ENCODE measurements around the gene NSRP1.

The NSRP1 gene

GRCh38 chr17:30160419-30161172 is 44.0 kb downstream of the NSRP1 start:
- no peak for DNase-seq (ENCODE audit: low spot score)
- no peak for TF ChIP-seq CTCF (IDR thresholded peaks at IDR 0.05; ENCODE audit: borderline replicate concordance, control extremely low read depth, extremely low read depth, insufficient read depth, missing control alignments)
- in situ Hi-C loops (cut with MboI; ENCODE audit: low sequenced_read_pairs, unreplicated experiment), result no loop called here

GRCh38 chr17:30161601-30162000 is 45.0 kb downstream of the NSRP1 start:
- DNase-seq (ENCODE audit: low spot score), result no peak
- in situ Hi-C loops (cut with MboI; ENCODE audit: low sequenced_read_pairs, unreplicated experiment), result no loop called here
- TF ChIP-seq CTCF (IDR thresholded peaks at IDR 0.05; ENCODE audit: borderline replicate concordance, control extremely low read depth, extremely low read depth, insufficient read depth, missing control alignments), result no peak

GRCh38 chr17:30164531-30164930 is 47.9 kb downstream of the NSRP1 start:
- DNase-seq (ENCODE audit: low spot score), result no peak
- in situ Hi-C loops (cut with MboI; ENCODE audit: low sequenced_read_pairs, unreplicated experiment), result no loop called here
- TF ChIP-seq CTCF (IDR thresholded peaks at IDR 0.05; ENCODE audit: borderline replicate concordance, control extremely low read depth, extremely low read depth, insufficient read depth, missing control alignments), result no peak

- DNase-seq (ENCODE audit: low spot score), result no peak
- TF ChIP-seq CTCF (IDR thresholded peaks at IDR 0.05; ENCODE audit: borderline replicate concordance, control extremely low read depth, extremely low read depth, insufficient read depth, missing control alignments), result no peak
- in situ Hi-C loops (cut with MboI; ENCODE audit: low sequenced_read_pairs, unreplicated experiment), result no loop called here
These were observed 48.5 kb downstream of the NSRP1 start for GRCh38 chr17:30165147-30165546.

- no peak for DNase-seq (ENCODE audit: low spot score)
- in situ Hi-C loops (cut with MboI; ENCODE audit: low sequenced_read_pairs, unreplicated experiment), result no loop called here
- no peak for TF ChIP-seq CTCF (IDR thresholded peaks at IDR 0.05; ENCODE audit: borderline replicate concordance, control extremely low read depth, extremely low read depth, insufficient read depth, missing control alignments)
These were observed 49.3 kb downstream of the NSRP1 start for GRCh38 chr17:30165960-30166359.

GRCh38 chr17:30170415-30170987 is 53.9 kb downstream of the NSRP1 start:
- in situ Hi-C loops (cut with MboI; ENCODE audit: low sequenced_read_pairs, unreplicated experiment), result no loop called here
- no peak for TF ChIP-seq CTCF (IDR thresholded peaks at IDR 0.05; ENCODE audit: borderline replicate concordance, control extremely low read depth, extremely low read depth, insufficient read depth, missing control alignments)
- no peak for DNase-seq (ENCODE audit: low spot score)
